GM23338 (cell line): ENCODE measurements around the gene PASK. TPM values are rescaled to one million over a fixed set of nuclear protein-coding genes. Genes with fewer than 3 reads are reported as not detected.

Experiments
- ATAC-seq: fragments of 200-7000 bp; cut with Tn5 transposase; 3 replicates; pipeline ENCODE4 v1.9.1; 2020
- DNase-seq: peaks from one replicate; pipeline ENCODE4 v3.0.0-alpha.2; 2015; ENCODE audit warnings: low spot score
- H2AFZ ChIP-seq: fragments of 200-600 bp; sonication (generic); 2 replicates; pipeline ENCODE4 v1.8.0; 2016; ENCODE audit warnings: antibody characterized with exemption, mild to moderate bottlenecking, moderate library complexity
- H3F3A ChIP-seq: fragments of 200-600 bp; sonication (generic); replicated peaks from 2 replicates; pipeline ENCODE4 v1.8.0; 2017; ENCODE audit warnings: antibody characterized with exemption, mixed run types, low read depth
- H3K27ac ChIP-seq: fragments of 200-600 bp; sonication (generic); 2 replicates; pipeline ENCODE4 v1.6.1; 2016; ENCODE audit warnings: low read depth
- H3K27me3 ChIP-seq: fragments of 200-600 bp; sonication (generic); 2 replicates; pipeline ENCODE4 v1.8.0; 2016; ENCODE audit warnings: mild to moderate bottlenecking, mixed run types, moderate library complexity; ENCODE audit not compliant: insufficient read depth
- H3K36me3 ChIP-seq: fragments of 200-600 bp; sonication (generic); 2 replicates; pipeline ENCODE4 v1.8.0; 2016; ENCODE audit warnings: mild to moderate bottlenecking; ENCODE audit not compliant: insufficient read depth
- H3K4me1 ChIP-seq: fragments of 200-600 bp; sonication (generic); 2 replicates; pipeline ENCODE4 v1.8.0; 2016; ENCODE audit warnings: mild to moderate bottlenecking, moderate library complexity; ENCODE audit not compliant: insufficient read depth
- H3K4me2 ChIP-seq: fragments of 200-600 bp; sonication (generic); 2 replicates; pipeline ENCODE4 v1.7.1; 2017; ENCODE audit warnings: mixed run types
- H3K4me3 ChIP-seq: fragments of 200-600 bp; sonication (generic); 2 replicates; pipeline ENCODE4 v1.6.1; 2016; ENCODE audit warnings: mixed run types
- H3K79me2 ChIP-seq: fragments of 200-600 bp; sonication (generic); replicated peaks from 2 replicates; pipeline ENCODE4 v1.8.0; 2017; ENCODE audit warnings: mild to moderate bottlenecking; ENCODE audit not compliant: insufficient read depth
- H3K9me2 ChIP-seq: fragments of 200-600 bp; sonication (generic); 2 replicates; pipeline ENCODE4 v1.8.0; 2017; ENCODE audit not compliant: insufficient read depth
- H4K20me1 ChIP-seq: fragments of 200-600 bp; sonication (generic); replicated peaks from 2 replicates; pipeline ENCODE4 v1.8.0; 2017; ENCODE audit warnings: mild to moderate bottlenecking; ENCODE audit not compliant: insufficient read depth
- H3K27ac Mint-ChIP-seq: 2 replicates; pipeline ENCODE4 v1.8.0; 2020; ENCODE audit warnings: inconsistent platforms, mild to moderate bottlenecking, moderate library complexity, mixed read lengths
- H3K27me3 Mint-ChIP-seq: 3 replicates; pipeline ENCODE4 v1.8.0; 2022; ENCODE audit warnings: low read depth, mild to moderate bottlenecking, moderate library complexity, mixed read lengths, inconsistent platforms; ENCODE audit not compliant: insufficient read depth, poor library complexity
- H3K36me3 Mint-ChIP-seq: 3 replicates; pipeline ENCODE4 v1.8.0; 2021; ENCODE audit warnings: low read depth, mild to moderate bottlenecking, inconsistent platforms, moderate library complexity, mixed read lengths
- H3K4me1 Mint-ChIP-seq: 3 replicates; pipeline ENCODE4 v1.8.0; 2020; ENCODE audit warnings: mild to moderate bottlenecking, inconsistent platforms, mixed read lengths
- H3K4me3 Mint-ChIP-seq: 3 replicates; pipeline ENCODE4 v1.8.0; 2021; ENCODE audit warnings: moderate library complexity, mild to moderate bottlenecking, inconsistent platforms, mixed read lengths
- H3K9me3 Mint-ChIP-seq: 3 replicates; pipeline ENCODE4 v1.8.0; 2020; ENCODE audit warnings: moderate library complexity, mild to moderate bottlenecking, inconsistent platforms, mixed read lengths
- CREB1 ChIP-seq: fragments of 250-450 bp; sonication (Bioruptor Pico); IDR thresholded peaks from 2 replicates; pipeline ENCODE4 v1.5.0; 2020; ENCODE audit warnings: low read depth, mild to moderate bottlenecking, moderate library complexity
- EZH2phosphoT487 ChIP-seq: fragments of 200-600 bp; sonication (generic); IDR thresholded peaks from one replicate; pipeline ENCODE4 v1.8.1; 2018; ENCODE audit warnings: antibody characterized with exemption; ENCODE audit not compliant: unreplicated experiment
- JUNB ChIP-seq: IDR thresholded peaks from one replicate; pipeline ENCODE4 v1.6.1; 2016; ENCODE audit warnings: antibody characterized with exemption; ENCODE audit not compliant: unreplicated experiment
- NANOG ChIP-seq: IDR thresholded peaks from 2 replicates; pipeline ENCODE4 v1.6.1; 2016; ENCODE audit warnings: antibody characterized with exemption, borderline replicate concordance
- POLR2AphosphoS5 ChIP-seq: IDR thresholded peaks from 2 replicates; pipeline ENCODE4 v1.6.1; 2016; ENCODE audit warnings: antibody characterized with exemption, low read depth
- ZNF114 ChIP-seq: fragments of 250-450 bp; sonication (Bioruptor Pico); IDR thresholded peaks from 2 replicates; pipeline ENCODE4 v1.5.0; 2020; ENCODE audit warnings: mild to moderate bottlenecking, moderate library complexity
- polyA plus RNA-seq: library from polyadenylated mRNA; unstranded; fragments of >200 nt; fragmentation: Nextera tagmentation; extraction: Ambion mirVana; gene quantifications from 2 replicates; pipeline ENCODE4 v1.2.1, GENCODE V29; 2016
- total RNA-seq: library from RNA; depleted of rRNA; stranded (reverse); fragments of >200 nt; shearing (Covaris generic); gene quantifications from 2 replicates; pipeline ENCODE4 v1.2.3, GENCODE V29; 2014
- TF ChIP-seq, protein P1 (sequence below): IDR thresholded peaks from 2 replicates; pipeline ENCODE4 v1.6.1; 2016; ENCODE audit warnings: antibody characterized with exemption
- TF ChIP-seq, protein P2 (sequence below): fragments of 250-450 bp; sonication (Bioruptor Pico); IDR thresholded peaks from 2 replicates; pipeline ENCODE4 v1.5.0; 2020; ENCODE audit warnings: mild to moderate bottlenecking, moderate library complexity
- TF ChIP-seq, protein P3 (sequence below), 2 experiments: fragments of 200-600 bp in 1 of 2; sonication (generic) in 1 of 2; conservative IDR thresholded peaks; 2 replicates each; pipeline versions ENCODE4 v1.5.1 to v1.6.1; 2016 to 2017; ENCODE audit warnings: antibody characterized with exemption in 2 of 2, low read depth in 2 of 2, mild to moderate bottlenecking in 2 of 2, moderate library complexity in 1 of 2

Gene PASK
- total and polyA plus RNA-seq, 2 experiments from 2014 or later = 12.5 to 38.4 TPM

DNA sequence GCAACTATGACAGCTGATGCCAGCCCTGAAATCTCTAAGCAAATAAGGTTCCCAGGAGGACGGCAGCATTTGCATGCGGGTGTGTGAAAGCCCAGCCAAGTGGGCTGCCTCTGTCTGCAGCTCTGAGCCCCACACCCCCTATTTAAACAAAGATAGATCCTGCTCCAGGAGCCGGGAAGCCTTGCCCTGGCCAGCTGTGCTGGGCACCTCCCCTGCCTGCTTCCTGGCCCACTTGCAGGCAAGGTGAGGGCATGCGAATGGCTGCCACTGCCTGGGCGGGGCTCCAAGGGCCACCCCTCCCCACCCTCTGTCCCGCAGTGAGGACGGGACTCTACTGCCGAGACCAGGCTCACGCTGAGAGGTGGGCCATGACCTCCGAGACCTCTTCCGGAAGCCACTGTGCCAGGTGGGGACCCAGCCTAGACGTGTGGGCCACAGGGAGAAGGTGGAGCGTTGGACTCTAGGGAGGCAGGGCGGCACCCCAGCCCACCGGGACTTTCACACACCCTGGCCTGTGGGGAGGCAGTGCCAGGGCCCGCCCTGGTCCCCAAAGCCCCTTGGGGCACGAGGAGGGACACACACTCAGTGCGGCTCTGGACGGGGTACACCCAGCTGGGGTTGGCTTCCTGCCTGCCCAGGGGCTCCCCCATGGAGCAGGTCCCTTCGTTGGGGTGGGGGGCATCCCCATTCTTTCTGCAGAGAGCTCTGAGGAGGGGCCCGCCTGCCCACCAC lies 39.3 kb upstream of the PASK start, which contains the start of gene ANO7:
ANO7 (plus strand) TSS at position 317 of the 732 bp plus-strand sequence. CDS start 1,387 bp downstream, outside the sequence.
- Histone ChIP-seq H4K20me1 (no peaks in the 10 kb centered on the region), H3K9me2 (no peaks in the 10 kb centered on the region), H3K4me2 (no peak within 1 kb of the TSS), H3K79me2 (no peaks in the 10 kb centered on the region), H3F3A (no peaks in the 10 kb centered on the region), H3K27ac (no peak within 1 kb of the TSS), H3K27me3 (no peaks in the 10 kb centered on the region), H3K4me3 (no peak within 1 kb of the TSS), H3K36me3 (no peaks in the 10 kb centered on the region), H3K4me1 (no peaks in the 10 kb centered on the region), H2AFZ (peak within 1 kb of the TSS; percentile 47; the same call in 1 of the 2 replicates)
- no peak within 1 kb of the TSS; the same call in 2 of the 3 replicates for H3K4me3 Mint-ChIP-seq
- ATAC-seq (peak; percentile 35), DNase-seq (no peak)
- H3K27ac Mint-ChIP-seq = no peak within 1 kb of the TSS
- no peaks in the 10 kb centered on the region for H3K9me3 Mint-ChIP-seq
- peaks cover 5% of the 10 kb centered on the region for H3K27me3 Mint-ChIP-seq
- peaks cover 3% of the 10 kb centered on the region for H3K4me1 Mint-ChIP-seq
- TF ChIP-seq, protein P1, sequence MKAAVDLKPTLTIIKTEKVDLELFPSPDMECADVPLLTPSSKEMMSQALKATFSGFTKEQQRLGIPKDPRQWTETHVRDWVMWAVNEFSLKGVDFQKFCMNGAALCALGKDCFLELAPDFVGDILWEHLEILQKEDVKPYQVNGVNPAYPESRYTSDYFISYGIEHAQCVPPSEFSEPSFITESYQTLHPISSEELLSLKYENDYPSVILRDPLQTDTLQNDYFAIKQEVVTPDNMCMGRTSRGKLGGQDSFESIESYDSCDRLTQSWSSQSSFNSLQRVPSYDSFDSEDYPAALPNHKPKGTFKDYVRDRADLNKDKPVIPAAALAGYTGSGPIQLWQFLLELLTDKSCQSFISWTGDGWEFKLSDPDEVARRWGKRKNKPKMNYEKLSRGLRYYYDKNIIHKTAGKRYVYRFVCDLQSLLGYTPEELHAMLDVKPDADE = no peak
- TF ChIP-seq POLR2AphosphoS5 = no peak
- no peak for TF ChIP-seq NANOG
- TF ChIP-seq EZH2phosphoT487 = no peak
- no peak for TF ChIP-seq JUNB
- no peak for TF ChIP-seq CREB1 (CRISPR knock-in tag)
- TF ChIP-seq, protein P2, sequence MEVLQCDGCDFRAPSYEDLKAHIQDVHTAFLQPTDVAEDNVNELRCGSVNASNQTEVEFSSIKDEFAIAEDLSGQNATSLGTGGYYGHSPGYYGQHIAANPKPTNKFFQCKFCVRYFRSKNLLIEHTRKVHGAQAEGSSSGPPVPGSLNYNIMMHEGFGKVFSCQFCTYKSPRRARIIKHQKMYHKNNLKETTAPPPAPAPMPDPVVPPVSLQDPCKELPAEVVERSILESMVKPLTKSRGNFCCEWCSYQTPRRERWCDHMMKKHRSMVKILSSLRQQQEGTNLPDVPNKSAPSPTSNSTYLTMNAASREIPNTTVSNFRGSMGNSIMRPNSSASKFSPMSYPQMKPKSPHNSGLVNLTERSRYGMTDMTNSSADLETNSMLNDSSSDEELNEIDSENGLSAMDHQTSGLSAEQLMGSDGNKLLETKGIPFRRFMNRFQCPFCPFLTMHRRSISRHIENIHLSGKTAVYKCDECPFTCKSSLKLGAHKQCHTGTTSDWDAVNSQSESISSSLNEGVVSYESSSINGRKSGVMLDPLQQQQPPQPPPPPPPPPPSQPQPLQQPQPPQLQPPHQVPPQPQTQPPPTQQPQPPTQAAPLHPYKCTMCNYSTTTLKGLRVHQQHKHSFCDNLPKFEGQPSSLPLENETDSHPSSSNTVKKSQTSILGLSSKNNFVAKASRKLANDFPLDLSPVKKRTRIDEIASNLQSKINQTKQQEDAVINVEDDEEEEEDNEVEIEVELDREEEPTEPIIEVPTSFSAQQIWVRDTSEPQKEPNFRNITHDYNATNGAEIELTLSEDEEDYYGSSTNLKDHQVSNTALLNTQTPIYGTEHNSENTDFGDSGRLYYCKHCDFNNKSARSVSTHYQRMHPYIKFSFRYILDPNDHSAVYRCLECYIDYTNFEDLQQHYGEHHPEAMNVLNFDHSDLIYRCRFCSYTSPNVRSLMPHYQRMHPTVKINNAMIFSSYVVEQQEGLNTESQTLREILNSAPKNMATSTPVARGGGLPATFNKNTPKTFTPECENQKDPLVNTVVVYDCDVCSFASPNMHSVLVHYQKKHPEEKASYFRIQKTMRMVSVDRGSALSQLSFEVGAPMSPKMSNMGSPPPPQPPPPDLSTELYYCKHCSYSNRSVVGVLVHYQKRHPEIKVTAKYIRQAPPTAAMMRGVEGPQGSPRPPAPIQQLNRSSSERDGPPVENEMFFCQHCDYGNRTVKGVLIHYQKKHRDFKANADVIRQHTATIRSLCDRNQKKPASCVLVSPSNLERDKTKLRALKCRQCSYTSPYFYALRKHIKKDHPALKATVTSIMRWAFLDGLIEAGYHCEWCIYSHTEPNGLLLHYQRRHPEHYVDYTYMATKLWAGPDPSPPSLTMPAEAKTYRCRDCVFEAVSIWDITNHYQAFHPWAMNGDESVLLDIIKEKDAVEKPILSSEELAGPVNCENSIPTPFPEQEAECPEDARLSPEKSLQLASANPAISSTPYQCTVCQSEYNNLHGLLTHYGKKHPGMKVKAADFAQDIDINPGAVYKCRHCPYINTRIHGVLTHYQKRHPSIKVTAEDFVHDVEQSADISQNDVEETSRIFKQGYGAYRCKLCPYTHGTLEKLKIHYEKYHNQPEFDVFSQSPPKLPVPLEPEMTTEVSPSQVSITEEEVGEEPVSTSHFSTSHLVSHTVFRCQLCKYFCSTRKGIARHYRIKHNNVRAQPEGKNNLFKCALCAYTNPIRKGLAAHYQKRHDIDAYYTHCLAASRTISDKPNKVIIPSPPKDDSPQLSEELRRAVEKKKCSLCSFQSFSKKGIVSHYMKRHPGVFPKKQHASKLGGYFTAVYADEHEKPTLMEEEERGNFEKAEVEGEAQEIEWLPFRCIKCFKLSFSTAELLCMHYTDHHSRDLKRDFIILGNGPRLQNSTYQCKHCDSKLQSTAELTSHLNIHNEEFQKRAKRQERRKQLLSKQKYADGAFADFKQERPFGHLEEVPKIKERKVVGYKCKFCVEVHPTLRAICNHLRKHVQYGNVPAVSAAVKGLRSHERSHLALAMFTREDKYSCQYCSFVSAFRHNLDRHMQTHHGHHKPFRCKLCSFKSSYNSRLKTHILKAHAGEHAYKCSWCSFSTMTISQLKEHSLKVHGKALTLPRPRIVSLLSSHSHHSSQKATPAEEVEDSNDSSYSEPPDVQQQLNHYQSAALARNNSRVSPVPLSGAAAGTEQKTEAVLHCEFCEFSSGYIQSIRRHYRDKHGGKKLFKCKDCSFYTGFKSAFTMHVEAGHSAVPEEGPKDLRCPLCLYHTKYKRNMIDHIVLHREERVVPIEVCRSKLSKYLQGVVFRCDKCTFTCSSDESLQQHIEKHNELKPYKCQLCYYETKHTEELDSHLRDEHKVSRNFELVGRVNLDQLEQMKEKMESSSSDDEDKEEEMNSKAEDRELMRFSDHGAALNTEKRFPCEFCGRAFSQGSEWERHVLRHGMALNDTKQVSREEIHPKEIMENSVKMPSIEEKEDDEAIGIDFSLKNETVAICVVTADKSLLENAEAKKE (CRISPR knock-in tag) = no peak
- no peak for TF ChIP-seq ZNF114 (CRISPR knock-in tag)
- TF ChIP-seq, protein P3, sequence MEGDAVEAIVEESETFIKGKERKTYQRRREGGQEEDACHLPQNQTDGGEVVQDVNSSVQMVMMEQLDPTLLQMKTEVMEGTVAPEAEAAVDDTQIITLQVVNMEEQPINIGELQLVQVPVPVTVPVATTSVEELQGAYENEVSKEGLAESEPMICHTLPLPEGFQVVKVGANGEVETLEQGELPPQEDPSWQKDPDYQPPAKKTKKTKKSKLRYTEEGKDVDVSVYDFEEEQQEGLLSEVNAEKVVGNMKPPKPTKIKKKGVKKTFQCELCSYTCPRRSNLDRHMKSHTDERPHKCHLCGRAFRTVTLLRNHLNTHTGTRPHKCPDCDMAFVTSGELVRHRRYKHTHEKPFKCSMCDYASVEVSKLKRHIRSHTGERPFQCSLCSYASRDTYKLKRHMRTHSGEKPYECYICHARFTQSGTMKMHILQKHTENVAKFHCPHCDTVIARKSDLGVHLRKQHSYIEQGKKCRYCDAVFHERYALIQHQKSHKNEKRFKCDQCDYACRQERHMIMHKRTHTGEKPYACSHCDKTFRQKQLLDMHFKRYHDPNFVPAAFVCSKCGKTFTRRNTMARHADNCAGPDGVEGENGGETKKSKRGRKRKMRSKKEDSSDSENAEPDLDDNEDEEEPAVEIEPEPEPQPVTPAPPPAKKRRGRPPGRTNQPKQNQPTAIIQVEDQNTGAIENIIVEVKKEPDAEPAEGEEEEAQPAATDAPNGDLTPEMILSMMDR (conservative IDR thresholded peaks at IDR 0.05; ENCODE audit: low read depth in 2 of 2) = no peak
- no peaks in the 10 kb centered on the region for H3K36me3 Mint-ChIP-seq
